ENCODE measurements around the gene CRYGD. TPM values are rescaled to one million over a fixed set of nuclear protein-coding genes. Genes with fewer than 3 reads are reported as not detected.

Gene CRYGD
- total RNA-seq, 1 donor from 2014 or later = not detected

- Mint-ChIP-seq H3K27ac (no peak overlapping the region), H3K36me3 (ENCODE audit: insufficient read depth) (no peaks in the 10 kb centered on the region), H3K4me3 (ENCODE audit: low read depth) (no peak overlapping the region), H3K9me3 (ENCODE audit: low read depth) (peaks cover 10% of the 10 kb centered on the region), H3K27me3 (no peaks in the 10 kb centered on the region), H3K4me1 (ENCODE audit: low read depth) (no peaks in the 10 kb centered on the region)
- no peak for TF ChIP-seq CTCF (IDR thresholded peaks at IDR 0.05; ENCODE audit: unreplicated experiment)
- no peak for DNase-seq (ENCODE audit: low spot score, unreplicated experiment)
Measured at GRCh38 chr2:208153156-208153555, 28.8 kb upstream of the CRYGD start.

- DNase-seq (ENCODE audit: low spot score, unreplicated experiment) = no peak
- Mint-ChIP-seq H3K27ac (no peak overlapping the region), H3K4me1 (ENCODE audit: low read depth) (no peaks in the 10 kb centered on the region), H3K4me3 (ENCODE audit: low read depth) (no peak overlapping the region), H3K9me3 (ENCODE audit: low read depth) (peaks cover 10% of the 10 kb centered on the region), H3K27me3 (no peaks in the 10 kb centered on the region), H3K36me3 (ENCODE audit: insufficient read depth) (no peaks in the 10 kb centered on the region)
- no peak for TF ChIP-seq CTCF (IDR thresholded peaks at IDR 0.05; ENCODE audit: unreplicated experiment)
Measured at GRCh38 chr2:208150956-208151355, 26.6 kb upstream of the CRYGD start.

GRCh38 chr2:208150094-208150493, 25.8 kb upstream of the CRYGD start:
- Mint-ChIP-seq H3K27ac (no peak overlapping the region), H3K27me3 (no peaks in the 10 kb centered on the region), H3K9me3 (ENCODE audit: low read depth) (peaks cover 10% of the 10 kb centered on the region), H3K4me1 (ENCODE audit: low read depth) (no peaks in the 10 kb centered on the region), H3K36me3 (ENCODE audit: insufficient read depth) (no peaks in the 10 kb centered on the region), H3K4me3 (ENCODE audit: low read depth) (no peak overlapping the region)
- no peak for DNase-seq (ENCODE audit: low spot score, unreplicated experiment)
- TF ChIP-seq CTCF (IDR thresholded peaks at IDR 0.05; ENCODE audit: unreplicated experiment) = no peak

GRCh38 chr2:208148803-208149202, 24.5 kb upstream of the CRYGD start:
- peak; percentile 38 for TF ChIP-seq CTCF (IDR thresholded peaks at IDR 0.05; ENCODE audit: unreplicated experiment)
- Mint-ChIP-seq H3K36me3 (ENCODE audit: insufficient read depth) (no peaks in the 10 kb centered on the region), H3K4me3 (ENCODE audit: low read depth) (no peak overlapping the region), H3K27me3 (no peaks in the 10 kb centered on the region), H3K4me1 (ENCODE audit: low read depth) (no peaks in the 10 kb centered on the region), H3K27ac (no peak overlapping the region), H3K9me3 (ENCODE audit: low read depth) (peaks cover 10% of the 10 kb centered on the region)
- DNase-seq (ENCODE audit: low spot score, unreplicated experiment) = no peak

- no peak overlapping the region for H3K4me3 Mint-ChIP-seq (ENCODE audit: low read depth)
- H3K9me3 Mint-ChIP-seq (ENCODE audit: low read depth) = peaks cover 10% of the 10 kb centered on the region
- no peaks in the 10 kb centered on the region for H3K36me3 Mint-ChIP-seq (ENCODE audit: insufficient read depth)
- H3K4me1 Mint-ChIP-seq (ENCODE audit: low read depth) = peaks cover 7% of the 10 kb centered on the region
- TF ChIP-seq CTCF (IDR thresholded peaks at IDR 0.05; ENCODE audit: unreplicated experiment) = no peak
- H3K27me3 Mint-ChIP-seq = no peaks in the 10 kb centered on the region
- H3K27ac Mint-ChIP-seq = no peak overlapping the region
- no peak for DNase-seq (ENCODE audit: low spot score, unreplicated experiment)
Measured at GRCh38 chr2:208147759-208148158, 23.4 kb upstream of the CRYGD start.

All from progenitor cell of endocrine pancreas (in vitro differentiated cells).